RPMI7951 (cell line): ENCODE data around the gene PNKD. TPM values are rescaled to one million over a fixed set of nuclear protein-coding genes. Genes with fewer than 3 reads are reported as not detected.

Experiments used
- total RNA-seq: library from RNA; depleted of rRNA; stranded (reverse); fragments of >200 nt; shearing (Covaris generic); gene quantifications from 2 replicates; pipeline ENCODE4 v1.2.3, GENCODE V29; 2014; rRNA removed

The PNKD gene
- total RNA-seq, 1 experiment from 2014 or later, result 85.5 TPM

Other genes starting within 250 kb of the PNKD start
- not detected in 2 replicates for gene RUFY4, start 201.3 kb upstream of the PNKD start, total RNA-seq
- not detected in 2 replicates for gene CXCR2, start 144.5 kb upstream of the PNKD start, total RNA-seq
- not detected in 2 replicates for gene CXCR1, start 103.6 kb upstream of the PNKD start, total RNA-seq
- 600 and 648 TPM in 2 replicates for gene ARPC2, start 53.3 kb upstream of the PNKD start, total RNA-seq
- gene GPBAR1, start 9.5 kb upstream of the PNKD start, total RNA-seq, result 0.12 TPM in 1 of 2 replicates, not detected in the other
- 126 and 163 TPM in 2 replicates for gene AAMP, start 382 bp upstream of the PNKD start, total RNA-seq
- gene TMBIM1, start 22.0 kb downstream of the PNKD start, total RNA-seq, result 151 and 154 TPM in 2 replicates
- gene CATIP, start 86.3 kb downstream of the PNKD start, total RNA-seq, result not detected in 2 replicates
- gene SLC11A1, start 111.8 kb downstream of the PNKD start, total RNA-seq, result under 0.01 and 0.10 TPM in 2 replicates
- 62.4 and 87.2 TPM in 2 replicates for gene CTDSP1, start 129.3 kb downstream of the PNKD start, total RNA-seq
- not detected in 2 replicates for gene VIL1, start 148.6 kb downstream of the PNKD start, total RNA-seq